GM18520 (cell line): ENCODE results near the gene PFKFB4.
"Not testable (repeated sequence)": the region's sequence is repeated elsewhere in the genome, so short reads cannot be mapped to it uniquely, and the experiment has no call there.

Experiments used
- ATAC-seq: cut with Tn5 transposase; IDR thresholded peaks from one replicate; pipeline ENCODE4 v1.9.1; 2021; ENCODE audit not compliant: unreplicated experiment

PFKFB4 gene

DNA sequence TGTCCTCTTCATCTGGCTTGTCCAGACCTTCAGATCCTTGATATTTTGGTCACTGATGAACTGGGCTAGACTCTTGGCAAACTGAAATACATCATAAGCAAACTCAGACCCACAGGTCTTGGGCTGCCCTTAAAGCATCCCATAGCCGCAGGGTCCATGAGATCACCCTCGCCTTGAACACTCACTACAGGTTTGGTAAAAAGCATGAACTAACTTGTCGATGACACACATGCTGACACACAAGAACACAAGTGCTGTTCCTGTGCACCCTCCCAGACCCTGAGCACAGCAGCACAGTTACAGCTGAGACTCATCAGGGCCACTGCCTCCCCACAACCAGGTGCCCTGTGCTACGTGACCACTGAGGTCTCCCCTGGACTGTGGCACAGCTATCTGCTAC lies 21.0 kb downstream of the PFKFB4 start:
- no peak for ATAC-seq

DNA sequence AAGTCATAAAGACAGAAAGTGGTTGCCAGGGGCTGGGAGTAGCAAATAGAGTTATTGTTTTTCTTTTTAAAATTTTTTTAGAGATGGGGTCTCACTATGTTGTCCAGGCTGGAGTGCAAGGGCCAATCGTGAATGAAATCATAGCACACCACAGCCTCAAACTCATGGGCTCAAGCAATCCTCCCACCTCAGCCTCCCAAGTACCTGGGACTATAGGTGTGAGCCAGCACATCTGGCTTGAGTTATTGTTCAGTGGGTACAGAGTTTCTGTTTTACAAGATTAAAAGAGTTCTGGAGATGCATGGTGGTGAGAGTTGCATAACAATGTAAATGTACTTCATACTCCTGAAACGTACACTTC lies 23.6 kb downstream of the PFKFB4 start:
- ATAC-seq, result no peak

DNA sequence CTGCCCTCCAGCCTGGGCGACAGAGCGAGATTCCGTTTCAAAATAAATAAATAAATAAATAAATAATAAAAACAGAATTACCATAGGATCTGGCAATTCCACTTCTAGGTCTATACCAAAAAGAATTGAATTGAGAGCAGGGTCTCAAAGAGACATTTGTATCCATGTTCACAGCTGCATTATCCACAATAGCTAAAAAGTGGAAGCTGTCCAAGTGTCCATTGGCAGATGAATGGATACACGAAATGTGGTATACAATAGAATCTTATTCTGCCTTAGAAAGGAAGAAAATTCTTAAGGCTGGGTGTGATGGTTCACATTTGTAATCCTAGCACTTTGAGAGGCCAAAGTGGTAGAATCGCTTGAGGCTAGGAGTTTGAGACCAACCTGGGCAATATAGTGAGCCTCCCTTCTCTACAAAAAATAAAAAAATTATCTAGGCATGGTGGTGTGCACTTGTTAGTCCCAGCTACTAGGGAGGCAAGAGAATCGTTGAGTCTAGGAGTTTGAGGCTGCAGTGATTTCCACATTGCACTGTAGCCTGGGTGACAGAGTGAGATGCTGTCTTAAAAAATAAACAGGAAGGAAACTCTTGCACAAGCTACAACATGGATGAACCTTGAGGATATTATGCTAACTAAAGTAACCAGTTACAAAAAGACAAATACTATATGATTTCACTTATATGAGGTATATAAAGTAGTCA lies 24.2 kb downstream of the PFKFB4 start:
- no peak for ATAC-seq

DNA sequence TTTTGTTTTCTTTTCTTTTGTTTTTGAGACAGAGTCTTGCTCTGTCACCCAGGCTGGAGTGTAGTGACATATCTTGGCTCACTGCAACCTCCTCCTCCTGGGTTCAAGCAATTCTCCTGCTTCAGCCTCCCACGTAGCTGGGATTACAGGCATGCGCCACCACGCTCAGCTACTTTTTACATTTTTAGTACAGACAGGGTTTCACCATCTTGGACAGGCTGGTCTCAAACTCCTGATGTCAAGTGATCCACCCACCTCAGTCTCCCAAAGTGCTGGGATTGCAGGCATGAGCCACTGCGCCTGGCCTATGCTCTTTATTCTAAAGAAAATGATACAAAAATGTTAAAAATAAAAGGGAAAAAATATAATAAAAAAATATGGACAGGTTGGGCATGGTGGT lies 25.9 kb downstream of the PFKFB4 start:
- not testable (repeated sequence) for ATAC-seq

DNA sequence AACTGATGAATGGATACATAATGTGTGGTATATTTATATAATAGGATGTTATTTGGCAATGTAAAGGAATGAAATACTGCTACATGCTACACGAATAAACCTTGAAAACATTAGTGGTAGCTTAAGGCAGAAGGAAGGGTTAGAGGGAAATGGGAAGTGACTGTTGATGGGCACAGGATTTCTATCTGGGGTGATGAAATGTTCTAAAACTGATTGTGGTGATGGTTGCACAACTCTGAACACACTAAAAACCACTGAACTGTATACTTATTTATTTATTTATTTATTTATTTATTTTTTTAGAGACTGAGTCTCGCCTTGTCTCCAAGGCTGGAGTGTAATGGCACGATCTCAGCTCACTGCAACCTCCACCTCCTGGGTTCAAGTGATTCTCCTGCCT lies 27.8 kb downstream of the PFKFB4 start:
- ATAC-seq, result no peak

DNA sequence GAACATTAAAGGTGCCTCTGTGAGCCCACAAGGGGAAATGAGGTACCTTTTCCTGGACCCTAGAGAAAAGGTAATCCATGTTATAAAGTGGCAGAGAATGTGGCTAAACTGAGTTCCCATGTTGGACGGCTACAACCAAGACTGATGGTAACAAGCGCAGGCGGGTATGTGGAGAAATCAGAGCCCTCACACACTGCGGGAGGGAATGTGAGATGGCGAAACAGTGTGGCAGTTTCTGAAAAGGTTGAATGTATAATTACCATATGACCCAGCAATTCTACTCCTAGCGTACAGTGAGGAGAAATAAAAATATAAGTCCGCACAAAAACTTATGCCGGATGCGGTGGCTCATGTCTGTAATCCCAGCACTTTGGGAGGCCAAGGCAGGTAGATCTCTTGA lies 28.6 kb downstream of the PFKFB4 start:
- ATAC-seq, result no peak

DNA sequence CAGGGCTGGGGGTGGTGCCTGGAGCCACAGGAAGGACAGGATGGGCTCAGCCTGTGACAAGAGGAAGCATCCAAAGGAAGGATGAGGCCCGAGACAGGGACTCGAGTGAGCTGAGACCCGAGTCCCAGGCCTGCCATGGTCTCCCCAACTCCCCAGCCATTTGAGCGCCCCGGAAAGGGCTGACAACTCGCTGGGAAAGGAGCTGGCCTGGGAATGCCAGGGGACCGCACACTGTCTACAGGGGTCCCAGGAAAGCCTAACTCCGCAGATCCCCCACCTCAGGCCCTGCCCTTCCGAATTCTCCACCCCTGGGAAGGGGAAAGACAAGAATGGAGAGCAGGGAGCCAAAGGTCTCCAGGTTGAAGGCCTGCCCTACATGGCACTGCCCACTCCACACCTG lies 31.6 kb downstream of the PFKFB4 start:
- ATAC-seq, result no peak

DNA sequence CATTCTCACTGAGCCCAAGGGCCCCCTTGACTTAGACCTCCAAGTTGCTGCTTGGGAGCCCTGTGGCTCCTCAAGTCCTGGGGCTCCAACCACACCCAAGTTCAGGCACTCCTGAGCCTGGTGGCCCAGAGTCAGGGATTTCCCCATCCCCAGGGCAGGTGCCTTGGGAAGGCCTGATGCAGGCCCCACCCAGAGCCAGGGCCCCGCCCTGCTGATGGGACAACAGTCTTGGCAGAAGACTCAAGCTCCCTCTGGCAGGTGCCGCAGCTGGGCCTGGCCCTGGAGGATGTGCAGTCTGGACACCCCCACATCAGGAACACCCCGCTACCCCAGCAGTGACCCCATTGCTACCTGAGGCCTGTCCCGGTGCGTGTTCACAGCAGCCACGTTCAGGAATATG lies 35.0 kb downstream of the PFKFB4 start:
- ATAC-seq, result no peak

DNA sequence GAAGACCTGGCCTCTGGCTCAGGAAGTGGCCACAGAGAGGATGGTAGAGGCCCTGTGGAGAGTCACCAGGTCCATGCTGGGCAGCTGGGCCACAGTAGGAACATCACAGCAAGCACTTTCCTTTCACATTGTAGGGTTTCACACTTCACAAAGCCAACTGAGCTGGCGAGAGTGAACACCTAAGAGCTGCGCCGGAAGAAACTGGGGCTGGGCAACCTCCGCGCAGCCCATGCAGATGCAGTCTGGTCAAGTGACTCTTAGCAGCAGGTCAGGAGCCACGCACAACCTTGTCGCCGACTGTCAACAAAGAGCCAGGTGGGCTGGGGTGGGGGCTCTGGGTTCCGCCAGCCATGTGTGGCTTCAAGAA lies 37.3 kb downstream of the PFKFB4 start:
- ATAC-seq, result no peak

DNA sequence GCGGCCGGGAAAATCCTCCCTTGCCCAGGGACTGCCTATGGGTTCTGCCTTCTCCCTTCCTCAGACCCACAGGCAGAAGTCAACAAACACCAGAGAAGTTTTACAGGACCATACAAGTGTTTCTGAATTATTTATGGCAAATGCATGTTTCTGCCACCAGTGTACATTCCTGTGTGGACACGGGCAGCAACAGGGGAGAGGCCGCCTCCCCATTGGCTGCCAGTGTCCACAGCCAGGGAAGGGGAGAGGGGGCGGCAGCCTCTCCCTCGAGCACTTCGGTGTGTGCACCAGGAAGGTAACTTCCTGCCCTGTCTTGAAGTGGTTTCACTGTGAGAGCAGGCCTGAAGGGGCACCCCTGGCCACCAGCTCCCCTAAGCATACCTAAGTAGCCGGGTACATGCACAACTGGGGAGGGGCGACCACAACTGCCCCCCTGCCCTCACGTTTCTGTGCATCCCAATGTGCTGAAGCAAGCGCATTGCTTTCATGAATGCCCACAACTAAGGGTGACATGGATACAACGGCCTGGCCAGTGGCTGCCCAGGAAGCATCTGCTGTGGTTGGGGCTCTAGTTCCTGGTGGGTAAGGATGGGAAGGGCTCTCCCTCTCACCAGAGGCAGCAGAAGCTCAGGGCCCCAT lies 37.8 kb downstream of the PFKFB4 start:
- no peak for ATAC-seq

DNA sequence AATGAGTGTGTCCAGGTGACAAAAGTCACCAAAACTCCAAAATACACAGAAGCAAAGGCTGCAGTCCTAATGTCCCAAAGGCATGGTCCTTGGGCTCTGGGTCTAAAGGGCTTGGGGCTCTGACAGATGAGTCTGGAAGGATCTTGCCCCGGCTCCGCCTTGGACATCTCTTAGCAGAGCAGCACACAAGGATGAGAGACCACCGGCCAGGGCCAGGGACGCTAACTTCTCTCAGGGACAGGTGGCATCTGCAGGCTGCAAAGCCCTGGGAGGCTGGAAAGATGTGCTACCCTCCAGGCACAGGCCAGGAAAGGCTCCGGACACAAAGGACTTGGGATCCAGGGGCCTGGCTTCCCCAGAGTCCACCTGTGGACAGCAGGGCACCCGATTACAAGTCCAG lies 38.5 kb downstream of the PFKFB4 start:
- ATAC-seq, result no peak

DNA sequence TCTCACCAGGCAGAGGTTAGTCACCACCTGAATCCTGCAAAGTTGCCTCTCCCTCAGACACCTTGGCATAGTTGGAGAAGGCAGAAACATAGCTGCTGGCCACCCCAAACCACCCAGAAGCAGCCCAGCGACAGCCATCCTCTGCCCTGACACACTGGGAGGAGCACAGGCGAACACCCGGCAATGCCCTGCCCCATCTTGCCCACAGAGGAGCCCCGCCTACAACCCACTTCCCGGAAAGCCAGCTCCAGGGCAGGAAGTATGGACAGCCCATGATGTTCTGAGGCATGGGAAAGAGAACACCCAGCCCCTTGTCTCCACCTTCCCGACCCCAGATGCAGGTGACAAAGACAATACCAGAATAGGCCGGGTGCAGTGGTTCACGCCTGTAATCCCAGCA lies 40.0 kb downstream of the PFKFB4 start:
- ATAC-seq, result no peak

DNA sequence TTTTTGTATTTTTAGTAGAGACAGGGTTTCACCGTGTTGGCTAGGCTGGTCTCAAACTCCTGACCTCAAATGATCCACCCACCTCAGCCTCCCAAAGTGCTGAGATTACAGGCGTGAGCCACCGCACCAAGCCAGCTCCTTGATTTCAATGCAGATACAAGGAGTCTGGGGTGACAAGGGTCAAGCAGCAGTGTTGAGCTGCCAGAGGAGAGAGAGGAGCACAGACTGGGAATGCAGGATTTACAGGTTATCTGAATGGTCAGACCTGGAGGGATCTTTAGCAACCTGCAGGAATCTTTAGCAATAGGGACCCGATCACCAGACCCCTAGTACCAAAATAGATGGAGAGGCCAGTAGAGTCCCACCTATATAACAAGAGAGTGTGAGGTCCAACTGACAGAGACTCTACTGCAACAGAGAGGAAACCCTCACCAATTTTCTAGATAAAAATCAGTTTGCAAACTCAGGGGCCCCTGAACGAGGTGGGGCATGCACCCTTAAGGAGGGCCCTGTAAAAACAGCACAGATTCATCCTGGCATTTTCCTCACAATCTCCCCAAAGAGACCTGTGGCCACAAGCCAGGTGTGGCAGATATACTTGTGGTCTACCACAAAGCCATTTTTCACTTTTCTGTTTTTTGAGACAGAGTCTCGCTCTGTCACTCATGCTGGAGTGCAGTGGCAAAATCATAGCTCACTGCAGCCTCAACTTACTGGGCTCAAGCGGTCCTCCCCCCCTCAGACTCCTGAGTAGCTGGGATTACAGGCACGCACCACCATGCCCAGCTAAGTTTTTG lies 42.0 kb downstream of the PFKFB4 start:
- no peak for ATAC-seq

DNA sequence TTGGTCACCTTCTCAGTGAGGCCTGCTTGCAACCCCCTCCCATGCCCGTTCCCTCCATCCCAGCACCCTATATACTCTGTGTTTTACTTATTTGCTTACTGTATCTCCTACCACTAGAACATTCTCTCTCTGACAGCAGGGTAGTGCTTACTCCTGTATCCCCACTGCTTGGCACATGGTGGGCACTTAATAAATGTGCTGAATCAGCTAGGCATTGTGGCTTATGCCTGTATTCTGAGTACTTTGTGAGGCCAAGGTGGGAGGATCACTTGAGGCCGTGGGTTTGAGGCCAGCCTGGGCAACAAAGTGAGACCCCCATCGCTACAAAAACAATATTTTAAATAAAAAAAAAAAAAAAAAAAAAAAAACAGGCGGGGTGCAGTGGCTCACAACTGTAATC lies 45.1 kb downstream of the PFKFB4 start:
- ATAC-seq, result no peak

DNA sequence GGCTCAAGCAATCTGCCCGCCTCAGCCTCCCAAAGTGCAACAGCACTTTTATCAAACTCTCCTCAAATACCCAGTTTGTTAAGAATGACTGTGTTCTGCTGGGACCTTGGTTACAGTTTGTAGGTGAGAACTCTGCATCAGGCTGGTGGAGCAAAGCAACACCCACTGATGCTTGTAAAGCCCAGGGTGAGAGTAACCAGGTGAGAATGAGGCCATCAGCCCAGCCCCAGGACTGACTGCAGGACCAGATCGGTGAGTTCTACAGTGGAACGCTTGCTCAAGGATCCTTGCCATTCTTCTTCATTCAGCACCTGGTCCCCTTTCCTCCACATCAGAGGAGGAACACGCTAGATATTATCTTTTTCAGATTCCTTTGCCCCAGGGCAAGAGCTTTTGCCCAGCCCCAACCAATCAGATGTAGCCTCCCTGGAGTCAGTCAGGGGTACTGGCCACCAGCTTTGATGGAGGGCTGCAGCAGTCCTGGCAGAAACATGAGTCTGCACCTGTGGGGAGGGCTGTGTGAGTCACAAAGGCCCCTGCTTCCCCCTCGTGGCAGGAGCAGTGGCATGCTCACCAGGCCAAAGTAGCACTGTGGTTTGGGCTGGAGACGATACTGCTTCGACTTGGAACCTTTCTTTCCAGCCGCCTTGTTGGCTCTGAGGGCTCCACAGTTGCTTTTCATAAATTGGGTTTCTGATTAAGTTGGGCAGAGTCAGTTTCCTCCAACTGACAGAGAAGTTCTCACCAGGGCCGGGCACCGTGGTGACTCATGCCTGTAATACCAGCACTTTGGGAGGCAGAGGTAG lies 49.1 kb downstream of the PFKFB4 start:
- ATAC-seq, result no peak

DNA sequence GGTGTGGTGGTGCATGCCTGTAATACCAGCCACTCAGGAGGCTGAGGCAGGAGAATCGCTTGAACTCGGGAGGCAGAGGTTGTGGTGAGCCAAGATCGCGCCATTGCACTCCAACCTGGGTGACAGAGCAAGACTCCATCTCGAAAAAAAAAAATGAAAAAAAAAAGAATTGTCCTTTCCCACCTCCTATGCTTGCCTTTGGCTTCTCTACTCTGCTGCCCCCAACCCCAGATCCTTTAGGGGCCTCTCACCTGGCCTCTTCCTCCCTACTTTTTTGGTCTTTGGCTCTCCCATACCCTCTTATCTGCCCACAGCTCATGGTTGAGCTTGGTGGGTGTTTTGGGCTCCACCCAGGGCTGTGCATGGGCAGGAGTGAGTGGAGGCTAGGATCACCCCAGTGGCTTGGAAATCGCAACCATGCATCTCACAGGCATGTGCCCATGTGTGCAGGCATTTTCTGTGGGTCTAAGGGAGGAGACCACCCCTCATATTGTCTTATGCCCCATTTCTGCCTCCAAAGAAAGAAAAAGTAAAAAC lies 50.6 kb downstream of the PFKFB4 start:
- ATAC-seq, result no peak

DNA sequence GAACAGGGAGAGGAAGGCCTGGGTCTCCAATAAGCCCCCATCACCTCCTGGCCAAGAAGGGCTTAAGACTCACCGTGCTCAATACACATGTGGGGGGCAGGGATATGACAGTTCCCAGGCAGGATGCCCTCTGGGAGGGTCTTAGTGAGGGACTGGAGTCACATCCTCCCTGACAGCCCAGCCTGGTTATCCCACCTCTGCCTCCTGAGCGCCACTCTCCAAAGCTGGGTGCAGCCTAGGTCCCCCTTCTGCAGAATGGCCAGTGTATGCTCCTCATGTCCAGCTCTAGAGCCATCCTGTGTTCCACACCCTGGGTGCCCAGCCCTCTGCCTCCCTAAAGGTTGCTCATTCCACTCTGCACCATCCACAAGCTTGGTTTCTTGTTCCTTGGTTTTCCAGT lies 51.5 kb downstream of the PFKFB4 start:
- ATAC-seq, result no peak

DNA sequence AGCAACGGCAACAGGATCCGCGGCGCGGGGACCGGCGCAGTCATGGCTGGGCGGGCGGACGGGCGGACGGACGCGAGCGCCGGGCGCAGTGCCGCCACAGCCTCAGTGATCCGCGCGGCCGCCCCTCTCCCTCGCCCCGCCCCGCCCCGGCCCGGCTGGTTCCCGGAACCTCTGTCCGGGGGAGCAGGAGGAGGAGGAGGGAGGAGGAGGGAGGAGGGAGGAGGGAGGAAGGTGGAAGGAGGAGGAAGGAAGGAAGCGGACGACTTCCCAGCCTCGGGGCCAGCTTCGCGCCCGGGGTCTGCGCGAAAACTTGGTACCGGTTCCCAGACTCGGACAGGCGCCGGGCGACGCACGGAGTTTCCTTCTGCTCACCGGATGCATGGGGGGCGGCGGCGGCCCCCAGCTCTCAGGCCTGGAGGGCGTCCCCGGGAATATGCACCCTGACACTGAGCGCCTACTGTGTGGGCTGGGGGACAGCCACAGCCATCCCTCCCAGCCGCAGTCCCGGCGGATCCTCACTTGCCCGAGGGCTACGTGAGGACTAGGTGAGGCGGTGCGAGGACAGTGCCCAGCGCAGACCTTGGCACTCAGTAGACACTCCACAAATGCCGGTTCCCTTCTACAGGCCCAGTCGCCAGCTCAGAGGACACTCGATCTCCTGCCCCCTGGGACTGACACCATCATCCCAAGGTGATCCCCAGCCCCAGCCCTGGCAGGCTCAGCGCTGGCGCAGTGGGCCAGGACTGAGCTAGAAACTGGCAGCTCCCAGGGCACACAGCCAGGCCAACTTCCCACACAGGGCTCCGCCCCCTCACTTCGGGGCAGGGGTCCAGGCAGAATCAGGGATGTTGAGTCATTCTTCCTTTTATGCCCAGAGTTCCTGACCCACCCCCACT lies 52.3 kb downstream of the PFKFB4 start, which contains the start of gene SHISA5:
SHISA5 (minus strand) TSS at position 124 of the 896 bp plus-strand sequence; CDS start at position 44, 80 bp downstream.
- no peak for ATAC-seq

DNA sequence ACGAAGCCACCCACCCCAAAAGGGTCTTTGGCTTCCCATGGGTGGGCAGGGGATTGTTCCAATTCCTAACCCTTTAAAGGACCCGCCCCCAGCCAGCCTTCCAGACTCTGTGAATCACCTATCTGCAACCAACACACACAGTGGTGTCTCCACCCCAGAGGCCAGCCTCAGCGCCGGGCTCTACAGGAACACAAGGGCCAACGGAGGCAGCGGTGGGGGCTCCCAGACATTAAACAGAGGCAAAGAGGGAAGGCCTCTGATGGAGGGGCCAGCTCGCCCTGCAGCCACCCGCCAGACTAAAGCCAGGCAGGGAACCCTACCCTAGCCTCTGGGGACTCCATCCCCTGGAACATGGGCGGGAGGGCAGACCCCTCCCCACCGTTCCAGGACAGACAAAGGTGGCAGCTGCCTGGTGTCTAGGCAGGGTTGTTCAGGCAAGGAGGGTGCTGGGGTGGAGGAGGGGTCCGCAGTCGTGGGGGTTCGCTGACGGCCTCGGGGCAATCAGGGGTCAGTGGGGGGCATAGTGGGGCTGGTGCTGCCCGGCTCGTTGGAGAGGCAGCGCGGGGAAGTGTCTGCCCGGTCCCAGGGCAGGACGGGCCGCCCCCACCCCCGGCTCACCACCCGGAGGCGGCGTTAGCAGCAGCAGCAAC lies 53.1 kb downstream of the PFKFB4 start:
- ATAC-seq, result no peak
